NCI-H1092 (cell line): ENCODE measurements around the gene RBFOX2.

Source experiments
- DNase-seq: peaks from one replicate; lab custom pipeline; 2025; lab: John Stamatoyannopoulos, UW

Gene RBFOX2

DNA sequence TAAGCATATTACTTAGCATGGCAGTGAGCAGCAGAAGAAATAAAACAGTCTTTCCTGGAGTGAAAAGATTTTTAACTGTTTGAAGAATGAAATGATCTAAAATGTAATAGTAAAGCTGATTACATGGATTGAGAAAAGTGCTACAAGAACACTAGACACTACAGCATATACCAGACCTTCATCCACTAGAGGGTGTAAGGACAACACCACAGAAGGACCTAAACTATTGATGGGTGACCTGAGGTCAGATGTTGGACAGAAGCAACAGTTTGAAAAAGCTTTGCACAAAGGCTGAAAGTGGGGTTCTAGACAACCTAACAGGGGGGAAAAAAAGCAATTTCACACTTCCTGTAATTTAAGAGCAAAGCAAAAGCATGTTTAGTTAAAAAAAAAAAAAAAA, 97.7 kb downstream of the RBFOX2 start:
- peak; percentile 43 for DNase-seq

DNA sequence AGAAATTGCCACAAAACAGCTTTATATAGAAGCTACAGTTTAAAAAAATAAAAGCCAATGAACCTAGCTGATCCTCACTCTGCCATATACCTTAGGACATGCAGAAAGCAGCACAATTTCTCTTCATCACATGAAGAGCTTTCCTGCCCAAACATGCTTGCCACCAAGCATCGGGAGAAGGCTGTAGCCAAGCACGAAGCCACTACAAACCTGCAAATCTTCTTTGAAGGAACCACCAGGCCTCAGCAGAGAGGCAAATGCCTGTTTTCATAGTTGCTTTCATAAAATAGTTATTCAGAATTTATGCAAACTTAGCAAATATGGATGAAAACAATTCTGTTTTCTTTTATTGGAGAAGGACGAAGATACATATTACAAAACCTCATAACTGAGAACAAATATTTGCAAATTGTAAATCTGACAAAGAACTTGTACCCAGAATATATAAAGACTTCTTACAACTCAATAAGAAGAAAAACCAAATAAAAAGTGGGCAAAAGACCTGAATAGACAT, 100.3 kb downstream of the RBFOX2 start:
- DNase-seq = no peak

DNA sequence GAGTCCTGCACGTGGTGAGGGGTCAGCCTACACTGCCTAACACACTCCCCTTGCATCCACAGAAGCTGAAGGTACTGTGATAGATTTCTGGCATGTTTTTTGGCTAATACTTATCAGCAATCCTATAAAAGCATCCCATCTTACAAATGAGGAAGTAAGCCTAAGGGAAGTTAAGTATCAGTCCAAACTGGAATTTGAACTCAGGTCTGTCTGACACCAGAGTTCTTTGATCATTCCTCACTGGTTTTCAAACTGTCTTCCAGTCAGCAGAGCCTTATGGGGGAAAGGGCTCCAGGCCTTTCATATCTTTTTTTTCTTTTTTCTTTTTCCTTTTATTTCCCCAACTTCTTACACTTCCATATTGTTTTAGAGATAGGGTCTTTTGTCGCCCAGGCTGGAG, 105.6 kb downstream of the RBFOX2 start:
- DNase-seq = no peak

DNA sequence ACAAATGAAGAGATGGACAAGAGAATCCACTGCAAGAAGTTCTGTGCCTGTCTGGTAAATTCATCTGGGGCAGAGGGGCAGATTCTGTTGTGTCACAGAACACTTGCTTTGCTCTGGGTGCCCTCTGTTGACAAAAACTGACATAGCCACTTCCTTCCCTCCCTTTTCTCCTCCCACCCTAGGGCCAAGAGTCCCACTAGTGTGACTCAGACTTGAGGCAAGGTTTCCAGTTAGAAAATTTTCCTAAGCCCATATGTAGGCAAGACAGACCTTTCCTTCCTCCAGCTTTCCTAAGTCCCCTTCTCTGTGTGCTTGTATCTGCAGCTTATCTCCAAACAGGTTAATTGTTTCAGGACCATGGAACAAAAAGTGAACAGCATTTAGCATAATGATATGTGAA, 106.8 kb downstream of the RBFOX2 start:
- DNase-seq = peak; percentile 9

DNA sequence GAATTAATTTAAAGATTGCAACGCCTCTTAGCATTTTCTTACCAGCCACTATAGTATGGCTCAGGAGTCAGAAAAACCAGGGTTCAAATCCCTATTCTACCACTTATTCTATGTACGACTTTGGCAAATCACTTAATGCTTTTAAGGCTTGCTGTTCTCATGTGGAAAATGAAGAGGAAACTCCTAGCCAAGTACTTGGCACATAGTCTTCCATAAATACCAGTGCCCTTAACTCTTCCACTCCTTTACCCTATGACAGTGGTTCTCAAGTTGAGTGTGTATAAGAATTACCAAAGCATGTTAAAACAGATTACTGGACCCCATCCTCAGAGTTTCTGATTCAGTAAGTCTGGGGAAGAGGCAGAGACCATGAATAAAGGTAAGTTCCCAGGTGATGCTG, 107.6 kb downstream of the RBFOX2 start:
- no peak for DNase-seq

DNA sequence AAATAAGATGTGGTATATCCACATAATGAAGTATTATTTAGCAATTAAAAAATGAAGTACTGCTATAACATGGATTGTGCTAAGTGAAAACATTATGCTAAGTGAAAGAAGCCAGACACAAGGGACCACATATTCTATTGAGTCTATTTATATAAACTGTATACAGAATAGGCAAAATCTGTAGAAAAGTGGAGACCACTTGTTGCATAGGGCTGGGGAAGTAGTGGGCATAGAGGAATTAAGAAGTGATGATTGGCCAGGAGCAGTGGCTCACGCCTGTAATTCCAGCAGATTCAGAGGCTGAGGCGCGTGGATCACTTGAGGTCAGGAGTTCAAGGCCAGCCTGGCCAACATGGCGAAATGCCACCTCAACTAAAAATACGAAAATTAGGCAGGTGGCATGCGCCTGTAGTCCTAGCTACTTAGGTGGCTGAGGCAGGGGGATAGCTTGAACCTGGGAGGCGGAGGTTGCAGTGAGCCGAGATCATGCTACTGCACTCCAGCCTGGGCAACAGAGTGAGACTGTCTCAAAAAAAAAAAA, 109.6 kb downstream of the RBFOX2 start:
- DNase-seq = no peak

DNA sequence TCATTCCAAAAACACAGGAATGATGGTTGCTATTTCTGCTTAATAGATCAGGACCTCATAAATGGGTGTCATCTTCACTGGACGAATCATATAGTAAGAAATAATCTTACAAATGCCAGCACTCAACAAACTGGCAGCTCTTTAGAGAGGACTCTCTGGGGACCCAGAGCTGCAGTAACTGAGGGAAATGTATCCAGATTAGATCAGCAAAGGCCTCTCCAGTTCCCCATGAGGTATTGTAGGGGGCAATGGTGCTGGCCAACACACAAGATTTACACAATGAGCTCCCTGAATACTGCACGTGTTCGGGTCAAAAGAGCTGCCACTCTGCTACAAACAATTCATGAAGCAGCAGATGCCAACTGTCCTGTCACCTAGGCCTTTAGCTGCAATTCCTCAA, 110.2 kb downstream of the RBFOX2 start:
- peak; percentile 20 for DNase-seq

DNA sequence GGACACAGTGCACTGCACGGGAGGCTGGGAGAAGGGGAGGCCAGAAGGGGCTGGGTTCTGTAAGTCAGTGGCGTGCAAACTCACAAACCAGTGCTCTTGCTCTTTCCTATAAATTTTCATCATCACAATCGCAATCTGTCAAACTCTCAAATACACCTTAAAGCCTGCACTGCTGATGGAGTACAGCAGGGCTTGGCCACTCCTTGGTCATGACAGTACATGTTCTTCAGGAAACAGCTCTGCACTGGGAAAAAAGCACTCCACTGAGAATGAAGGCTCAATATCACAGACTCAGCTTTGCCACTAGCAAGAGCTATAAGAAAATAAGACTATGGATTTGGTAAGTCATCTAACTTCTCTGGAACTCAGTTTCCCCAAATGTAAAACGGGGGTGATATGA, 111.0 kb downstream of the RBFOX2 start:
- no peak for DNase-seq

DNA sequence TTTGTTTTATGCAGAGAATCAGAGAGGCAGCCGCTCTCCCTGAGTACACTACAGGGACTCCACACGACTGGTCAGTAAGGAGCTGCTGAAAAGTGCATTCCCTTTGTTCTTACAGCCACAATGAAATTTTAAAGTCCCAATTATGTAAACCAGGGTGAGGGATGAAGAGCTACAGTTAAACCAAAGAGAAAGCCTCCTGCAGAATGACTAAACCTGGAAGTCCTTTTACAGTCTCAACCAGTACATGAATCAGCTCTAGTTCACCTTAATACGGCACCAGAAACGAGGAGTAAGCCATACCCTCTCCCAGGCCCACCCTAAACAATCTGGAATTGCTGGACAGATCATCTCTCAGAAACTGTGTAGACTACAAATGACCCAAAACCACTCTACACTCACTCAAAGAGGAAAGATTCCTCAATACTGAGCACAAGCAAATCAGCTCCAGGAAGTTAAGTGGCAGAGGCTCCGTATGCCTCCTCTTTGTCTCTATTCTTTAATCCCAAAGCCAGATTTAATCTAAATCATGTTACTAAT, 113.1 kb downstream of the RBFOX2 start:
- peak; percentile 31 for DNase-seq

DNA sequence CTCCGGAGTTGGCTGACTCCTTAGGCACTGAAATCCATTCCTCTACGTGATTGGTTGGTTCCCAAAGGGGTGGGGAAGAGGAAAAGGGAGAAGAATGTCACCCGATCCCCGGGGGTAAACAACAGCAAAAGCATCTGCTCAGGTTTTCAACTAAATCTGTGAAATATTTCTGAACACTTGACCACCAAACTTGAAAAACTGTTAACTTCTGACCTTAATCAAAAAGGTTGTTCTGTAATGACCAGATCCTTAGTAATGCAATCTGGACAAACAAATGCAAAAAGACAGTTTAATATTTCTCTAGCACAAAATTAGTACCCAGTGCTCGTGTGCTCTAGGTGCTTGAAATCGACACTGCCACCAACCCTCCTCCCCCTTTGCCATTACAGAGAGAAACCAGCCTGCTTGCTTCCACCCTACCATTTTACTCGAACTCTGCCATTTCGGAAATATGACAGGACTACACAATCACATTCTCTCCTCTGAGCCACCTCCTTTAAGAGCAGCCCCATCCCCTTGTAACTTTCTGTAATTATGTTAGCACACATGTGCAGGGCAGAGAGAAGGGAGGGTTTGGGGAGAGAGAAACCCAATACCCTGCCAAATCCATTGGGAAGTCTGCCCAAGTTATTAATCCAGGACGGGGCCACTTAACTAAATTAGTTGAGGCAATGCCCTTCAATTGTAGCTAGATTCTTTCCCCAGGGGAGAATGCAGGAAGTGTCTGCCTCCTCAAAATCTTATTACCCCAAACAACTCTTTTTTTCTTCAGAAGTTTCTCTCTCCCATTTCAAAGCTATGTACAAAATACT, 113.8 kb downstream of the RBFOX2 start:
- DNase-seq = peak; percentile 90

DNA sequence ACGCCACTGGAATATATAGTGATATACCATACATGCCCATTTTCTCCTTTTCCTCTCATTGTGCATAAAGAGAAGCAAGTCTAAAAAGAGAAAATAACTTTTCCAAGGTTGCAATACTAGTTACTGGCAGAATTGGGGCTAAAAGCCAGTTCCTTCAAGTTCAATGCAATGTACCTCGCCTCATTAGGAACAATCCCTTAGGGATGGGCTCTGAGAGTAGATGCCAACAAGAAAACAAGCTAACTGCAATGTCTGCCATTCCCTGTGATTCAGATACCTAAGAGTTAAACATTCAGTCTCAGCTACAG, 114.3 kb downstream of the RBFOX2 start:
- no peak for DNase-seq

DNA sequence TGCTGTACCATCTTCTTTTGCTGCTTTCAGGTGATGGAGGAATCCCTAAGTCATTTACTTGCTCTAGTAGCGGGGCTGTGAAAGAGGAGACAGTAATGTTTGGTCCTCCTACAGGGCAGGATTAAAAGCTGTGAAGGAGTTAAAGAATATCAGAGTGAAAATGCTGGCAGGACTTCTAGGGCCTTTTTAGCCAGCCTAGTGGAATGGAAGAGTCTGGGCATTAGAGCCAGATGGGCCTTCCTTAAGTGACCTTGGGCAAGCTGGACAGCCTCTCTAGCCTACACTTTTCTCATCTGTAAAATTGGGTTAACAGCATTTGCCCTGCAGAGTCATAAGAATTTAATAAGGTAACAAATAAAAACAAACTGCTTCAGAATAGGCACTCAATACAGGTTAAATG, 114.7 kb downstream of the RBFOX2 start:
- DNase-seq = no peak

DNA sequence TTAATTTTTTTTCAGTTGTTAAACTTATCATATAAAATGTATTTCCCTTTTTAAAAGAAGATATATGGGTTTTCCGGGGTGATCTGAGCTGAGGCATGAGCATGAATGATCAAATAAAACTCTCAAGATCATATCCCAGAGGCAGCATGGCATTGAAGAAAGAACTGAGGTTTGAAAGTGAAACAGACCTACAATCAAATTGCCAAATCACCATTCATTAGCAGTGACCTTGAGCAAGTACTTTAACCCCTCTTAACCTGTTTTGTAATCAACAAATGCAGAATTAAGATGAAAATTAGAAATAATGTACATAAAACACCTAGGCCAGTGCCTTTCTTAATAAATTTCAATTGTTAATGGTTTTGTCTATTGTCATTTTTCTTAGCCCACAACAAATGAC, 116.0 kb downstream of the RBFOX2 start:
- DNase-seq = no peak

DNA sequence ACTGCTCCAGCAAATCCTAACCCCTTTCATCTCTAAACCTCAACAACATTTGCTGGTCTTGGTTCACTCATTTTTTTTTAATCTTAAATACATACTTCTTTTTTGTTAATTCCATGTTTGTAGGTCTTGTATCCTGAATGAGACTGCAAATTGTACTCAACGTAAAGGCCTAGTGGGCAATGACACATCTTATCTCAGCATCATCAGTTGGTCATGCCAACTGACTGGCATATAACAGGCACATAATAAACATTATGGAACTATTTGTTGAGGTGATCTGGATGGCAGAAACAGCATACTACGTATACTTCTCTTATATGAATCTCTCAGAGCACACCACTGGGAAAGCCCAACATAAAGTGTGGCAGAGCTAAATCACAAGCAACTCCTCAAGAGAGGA, 116.7 kb downstream of the RBFOX2 start:
- DNase-seq = no peak

DNA sequence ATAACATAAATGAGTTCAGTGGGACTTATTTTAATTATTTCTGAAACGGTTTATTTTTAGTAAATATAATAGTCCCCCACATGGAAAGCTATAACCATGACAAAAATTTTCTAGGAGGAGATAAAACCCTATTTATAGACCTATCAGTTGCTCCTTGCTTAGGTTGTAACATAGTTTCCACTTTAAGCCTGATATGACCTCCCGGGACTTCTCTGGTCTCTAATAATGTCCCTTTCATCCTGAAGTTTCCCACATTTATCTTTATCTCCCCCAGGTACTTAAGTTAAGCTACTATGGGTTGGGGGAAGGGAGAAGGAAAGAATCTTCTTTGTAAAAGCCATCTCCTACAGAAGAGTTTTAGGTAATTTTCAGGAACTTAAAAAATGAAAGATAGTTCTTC, 117.7 kb downstream of the RBFOX2 start:
- no peak for DNase-seq

DNA sequence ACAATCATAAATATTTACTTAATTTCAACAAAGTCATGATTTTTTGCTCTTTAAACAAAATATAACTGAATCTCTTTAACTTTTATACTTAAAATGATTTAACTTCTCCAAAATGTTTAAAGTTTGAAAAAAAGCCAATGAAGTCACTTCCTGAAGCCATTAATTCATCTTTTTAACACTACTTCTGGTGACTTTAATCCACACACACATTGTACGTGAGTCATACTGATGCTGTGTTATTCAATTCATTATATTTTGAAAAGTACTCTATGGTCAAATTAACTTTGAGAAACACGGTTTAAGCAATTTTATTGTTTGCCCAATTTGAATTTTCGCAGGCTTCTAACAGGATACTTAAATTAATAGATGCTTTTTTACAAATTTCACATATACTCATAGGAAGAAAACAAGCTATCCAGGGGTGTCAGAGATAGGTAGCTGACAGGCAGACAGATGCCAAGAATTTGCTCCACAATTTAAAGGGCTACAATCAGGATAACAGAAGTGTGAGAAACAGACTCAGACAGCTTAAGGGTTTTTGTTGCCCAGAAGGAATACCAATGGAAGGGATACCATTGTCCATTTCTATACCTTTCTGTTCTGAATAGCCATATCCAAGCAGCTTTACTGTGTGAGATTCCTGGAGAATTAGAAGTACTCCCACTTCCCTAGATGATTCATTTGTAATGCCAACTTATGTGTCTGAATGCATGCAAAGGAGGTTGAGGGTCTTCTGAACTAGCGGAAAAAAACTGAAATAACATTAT, 118.4 kb downstream of the RBFOX2 start:
- no peak for DNase-seq

DNA sequence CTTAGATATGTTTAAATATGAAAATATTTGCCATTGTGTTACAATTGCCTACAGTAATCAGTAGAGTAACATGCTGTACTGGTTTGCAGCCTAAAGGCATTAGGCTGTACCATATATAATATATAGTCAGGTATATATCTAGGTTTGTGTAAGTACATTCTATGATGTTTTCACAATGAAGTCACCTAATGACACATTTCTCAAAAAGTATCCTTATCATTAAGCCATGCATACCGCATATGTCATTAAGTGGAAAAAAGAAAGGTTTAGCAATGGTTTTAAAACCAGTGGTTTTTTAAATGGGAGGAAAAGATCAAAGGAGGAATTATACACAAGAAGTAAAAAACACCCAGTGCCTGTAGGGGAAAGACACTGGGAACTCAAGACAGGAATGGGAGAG, 122.7 kb downstream of the RBFOX2 start:
- DNase-seq = no peak

DNA sequence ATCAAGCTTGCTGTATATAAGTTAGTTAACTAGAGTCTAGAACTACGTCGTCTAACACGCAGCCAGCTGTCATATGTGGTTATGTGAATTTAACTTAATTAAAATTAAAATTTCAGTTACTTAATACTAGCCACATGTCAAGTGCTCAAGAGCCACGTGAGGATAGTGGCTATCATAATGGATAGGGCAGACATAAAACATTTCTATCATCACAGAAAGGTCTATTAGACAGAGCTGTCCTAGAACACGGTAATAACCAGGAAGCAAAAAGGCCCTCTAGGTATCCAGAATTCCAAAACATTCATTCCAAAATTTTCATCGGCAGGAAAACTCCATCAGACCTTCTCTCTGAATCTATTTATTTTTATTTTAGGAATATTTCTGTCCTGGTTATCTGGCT, 123.9 kb downstream of the RBFOX2 start:
- no peak for DNase-seq

DNA sequence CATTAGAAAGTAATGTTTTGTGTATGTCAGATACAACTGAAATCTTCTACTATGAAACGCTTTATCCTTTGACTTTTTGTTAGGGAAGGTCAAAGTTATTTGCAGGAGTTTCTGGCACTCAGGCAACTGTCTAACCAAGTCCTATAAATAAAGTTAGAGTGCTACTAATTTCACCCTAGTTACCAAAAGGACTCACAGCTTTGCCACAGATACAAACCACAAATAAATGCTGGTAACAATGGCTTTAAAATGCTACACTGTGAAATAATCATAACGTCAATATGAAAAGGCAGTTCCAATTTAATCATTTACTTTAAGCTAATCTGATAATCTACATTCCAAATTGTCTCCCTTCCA, 124.3 kb downstream of the RBFOX2 start:
- no peak for DNase-seq

DNA sequence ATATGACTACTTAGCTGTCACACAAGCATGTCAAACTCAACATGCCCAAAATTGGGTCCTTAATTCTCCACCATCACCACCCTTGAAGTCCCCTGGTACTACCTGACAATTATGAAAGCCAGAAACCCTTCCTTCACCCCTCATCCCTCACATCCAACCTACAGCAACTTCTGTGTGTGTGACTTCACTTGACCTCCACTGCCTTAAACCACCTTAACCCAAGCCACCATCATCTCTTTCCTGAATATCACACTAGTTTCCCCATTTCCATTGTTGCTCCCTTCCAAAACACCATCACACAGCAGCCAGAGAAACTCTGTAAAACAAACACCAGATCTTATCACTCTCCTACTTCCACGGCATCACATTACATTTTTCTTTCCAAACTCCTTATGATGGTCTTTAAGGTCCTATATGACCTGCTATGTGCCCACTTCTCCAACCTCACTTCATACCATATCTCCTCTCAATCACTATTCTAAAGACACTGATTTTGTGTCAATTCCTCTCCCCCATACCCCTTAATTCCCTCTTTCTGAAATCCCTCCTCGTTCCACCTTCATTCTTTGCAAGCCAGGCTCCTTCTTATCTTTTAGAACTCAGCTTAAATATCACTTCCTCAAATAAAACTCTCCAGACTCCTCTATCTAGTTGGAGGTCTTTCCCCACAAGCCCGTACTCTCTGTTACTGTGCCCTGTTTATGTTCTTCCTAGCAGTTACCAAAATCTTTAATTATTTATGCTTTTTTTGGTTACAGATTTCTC, 124.9 kb downstream of the RBFOX2 start:
- DNase-seq = no peak

DNA sequence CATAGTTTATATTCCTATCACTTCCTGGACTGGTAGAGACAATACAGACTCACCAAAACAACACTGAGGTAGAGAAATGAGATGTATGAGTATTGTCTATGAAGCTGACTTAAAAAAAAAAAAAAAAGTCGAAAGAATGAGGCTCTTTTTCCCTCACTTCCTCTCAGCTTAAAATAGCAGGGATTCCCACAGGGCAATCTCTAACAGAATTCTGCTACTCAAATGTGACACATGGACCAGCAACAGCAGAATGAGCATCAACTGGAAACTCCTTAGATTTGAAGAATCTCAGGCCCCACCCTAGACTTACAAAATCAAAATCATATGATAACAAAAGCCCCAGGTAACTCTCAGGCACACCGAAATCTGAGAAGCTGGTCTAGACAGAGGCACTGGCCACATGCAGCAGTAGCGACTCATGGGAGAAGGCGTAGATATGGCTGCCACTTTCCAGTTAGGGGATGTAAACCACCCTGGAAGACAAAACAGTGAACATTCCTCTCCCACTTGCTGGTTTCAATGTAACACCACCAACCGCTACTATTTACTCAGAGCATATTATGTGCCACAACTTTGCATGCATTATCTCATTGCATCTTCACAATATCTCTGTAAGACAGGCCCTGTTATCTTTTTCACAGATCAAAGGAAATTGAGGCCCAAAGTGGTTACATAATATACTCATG, 128.0 kb downstream of the RBFOX2 start:
- no peak for DNase-seq

DNA sequence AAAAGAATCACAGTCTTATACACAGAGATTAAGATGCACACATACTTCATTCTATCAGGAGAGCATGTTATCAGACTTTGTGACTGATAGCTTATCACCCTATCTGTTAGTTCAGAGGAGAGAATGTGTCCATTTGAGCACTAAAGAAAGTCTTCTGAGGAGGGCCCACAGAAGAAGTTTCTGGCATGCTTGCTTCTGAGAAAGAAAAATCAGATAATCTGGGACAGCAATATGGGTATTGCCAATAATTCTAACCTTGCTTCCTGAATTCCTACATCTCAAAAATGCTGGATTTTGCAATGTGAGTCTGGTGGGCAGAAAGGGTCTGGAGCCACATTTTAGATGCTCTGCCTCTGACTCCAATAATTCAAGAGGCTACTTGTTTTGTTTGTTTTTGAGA, 128.9 kb downstream of the RBFOX2 start:
- no peak for DNase-seq
